ENCODE data around the gene HMG20A. TPM values are rescaled to one million over a fixed set of nuclear protein-coding genes. Genes with fewer than 3 reads are reported as not detected.
"Not testable (repeated sequence)": the region's sequence is repeated elsewhere in the genome, so short reads cannot be mapped to it uniquely, and the experiment has no call there.

HMG20A gene
- total RNA-seq, 1 experiment from 2014 or later: 60.2 TPM

GRCh38 chr15:77409259-77410156, 11.2 kb upstream of the HMG20A start:
- Mint-ChIP-seq H3K36me3 (ENCODE audit: insufficient read depth in 1 of 3, low read depth in 3 of 3) (peaks cover 7 to 14% (median 12%) of the 10 kb centered on the region in 3 experiments; a peak in 6 of 7 replicates), H3K27ac (peak overlapping the region; percentile 45 to 53 (median 51); a peak in 2 of 7 replicates), H3K9me3 (peaks cover 10% of the 10 kb centered on the region in 2 experiments), H3K27me3 (ENCODE audit: low read depth) (no peaks in the 10 kb centered on the region), H3K4me3 (no peak overlapping the region), H3K4me1 (peaks cover 22 to 35% of the 10 kb centered on the region in 2 experiments)
- Histone ChIP-seq H3T11ph (ENCODE audit: low read length) (no peak overlapping the region), H4K20me1 (ENCODE audit: control insufficient read depth, insufficient read depth, insufficient read length) (no peaks in the 10 kb centered on the region), H2AFZ (ENCODE audit: low read length) (no peak overlapping the region), H3K23me2 (ENCODE audit: insufficient read length, low read depth, low read length, poor library complexity, severe bottlenecking) (no peaks in the 10 kb centered on the region), H3K4ac (ENCODE audit: low read depth, low read length) (no peak overlapping the region), H4K8ac (replicated peaks; ENCODE audit: insufficient read length, low read depth, low read length) (no peak overlapping the region), H3K56ac (ENCODE audit: insufficient read length, low read depth, low read length) (no peak overlapping the region), H3K18ac (ENCODE audit: insufficient read length, low read depth, low read length) (no peak overlapping the region), H3K79me2 (ENCODE audit: insufficient read depth, low read length) (no peaks in the 10 kb centered on the region; the same call in 1 of the 2 replicates), H3K27me3 (ENCODE audit: insufficient read depth, low read length) (no peaks in the 10 kb centered on the region), H4K91ac (ENCODE audit: insufficient read length, low read depth, low read length) (no peak overlapping the region), H2BK20ac (ENCODE audit: low read depth, low read length, poor library complexity, severe bottlenecking) (no peak overlapping the region), H3K9me3 (ENCODE audit: control insufficient read depth, low read depth, low read length) (no peaks in the 10 kb centered on the region), H2BK5ac (ENCODE audit: insufficient read length, low read length) (no peak overlapping the region), H2BK12ac (ENCODE audit: insufficient read length, low read depth, low read length) (no peak overlapping the region), H3K9ac (ENCODE audit: extremely low read depth, insufficient read length, low read length) (no peak overlapping the region), H3K4me2 (ENCODE audit: insufficient read depth, insufficient read length, low read length) (no peak overlapping the region), H3K4me1 (ENCODE audit: insufficient read depth, low read length) (no peaks in the 10 kb centered on the region; the same call in 1 of the 2 replicates), H3K27ac (ENCODE audit: insufficient read length, low read depth, low read length) (no peak overlapping the region), H3K23ac (ENCODE audit: insufficient read length, low read depth, low read length) (no peak overlapping the region), H4K5ac (ENCODE audit: insufficient read length, low read depth, low read length) (no peak overlapping the region), H3K14ac (ENCODE audit: insufficient read depth, low read length) (no peak overlapping the region), H2AK5ac (ENCODE audit: insufficient read length, low read length) (no peak overlapping the region), H2BK15ac (ENCODE audit: low read depth, low read length) (no peak overlapping the region), H3K79me1 (ENCODE audit: insufficient read depth, low read depth, low read length, poor library complexity, severe bottlenecking) (peaks cover 3% of the 10 kb centered on the region), H2BK120ac (ENCODE audit: low read depth, low read length, poor library complexity, severe bottlenecking) (no peak overlapping the region)
- TF ChIP-seq CTCF (conservative IDR thresholded peaks at IDR 0.05): no peak
- DNase-seq: no peak
- no CpG with 5 or more reads among the region's 4 CpGs for WGBS (ENCODE audit: extremely low coverage, insufficient read length, low lambda C conversion rate)

- H3K4me2 ChIP-seq (ENCODE audit: insufficient read depth, insufficient read length, low read length); H2AFZ ChIP-seq (ENCODE audit: low read length); H4K91ac ChIP-seq (ENCODE audit: insufficient read length, low read depth, low read length); H3K4me1 ChIP-seq (ENCODE audit: insufficient read depth, low read length); H4K8ac ChIP-seq (replicated peaks; ENCODE audit: insufficient read length, low read depth, low read length); H2BK20ac ChIP-seq (ENCODE audit: low read depth, low read length, poor library complexity, severe bottlenecking); H3K4ac ChIP-seq (ENCODE audit: low read depth, low read length); H3K9me3 ChIP-seq (ENCODE audit: control insufficient read depth, low read depth, low read length); H4K20me1 ChIP-seq (ENCODE audit: control insufficient read depth, insufficient read depth, insufficient read length); H2BK120ac ChIP-seq (ENCODE audit: low read depth, low read length, poor library complexity, severe bottlenecking); DNase-seq; H4K5ac ChIP-seq (ENCODE audit: insufficient read length, low read depth, low read length); H3K27me3 Mint-ChIP-seq (ENCODE audit: low read depth); H2BK5ac ChIP-seq (ENCODE audit: insufficient read length, low read length); H3K14ac ChIP-seq (ENCODE audit: insufficient read depth, low read length); H3K27ac ChIP-seq (ENCODE audit: insufficient read length, low read depth, low read length); H3K4me3 Mint-ChIP-seq; H3K23ac ChIP-seq (ENCODE audit: insufficient read length, low read depth, low read length); H2AK5ac ChIP-seq (ENCODE audit: insufficient read length, low read length); H3T11ph ChIP-seq (ENCODE audit: low read length); H3K27me3 ChIP-seq (ENCODE audit: insufficient read depth, low read length); H2BK12ac ChIP-seq (ENCODE audit: insufficient read length, low read depth, low read length); H3K9ac ChIP-seq (ENCODE audit: extremely low read depth, insufficient read length, low read length); H3K56ac ChIP-seq (ENCODE audit: insufficient read length, low read depth, low read length); H3K23me2 ChIP-seq (ENCODE audit: insufficient read length, low read depth, low read length, poor library complexity, severe bottlenecking); H2BK15ac ChIP-seq (ENCODE audit: low read depth, low read length); H3K18ac ChIP-seq (ENCODE audit: insufficient read length, low read depth, low read length); H3K79me1 ChIP-seq (ENCODE audit: insufficient read depth, low read depth, low read length, poor library complexity, severe bottlenecking); H3K79me2 ChIP-seq (ENCODE audit: insufficient read depth, low read length): not testable (repeated sequence)
- Mint-ChIP-seq H3K9me3 (peaks cover 10% of the 10 kb centered on the region in 2 experiments), H3K4me1 (peaks cover 22 to 35% of the 10 kb centered on the region in 2 experiments), H3K27ac (peak overlapping the region in 1 of 3 experiments; percentile 45; a peak in 1 of 7 replicates), H3K36me3 (ENCODE audit: insufficient read depth in 1 of 3, low read depth in 3 of 3) (peaks cover 7 to 14% (median 12%) of the 10 kb centered on the region in 3 experiments; a peak in 6 of 7 replicates)
- WGBS (ENCODE audit: extremely low coverage, insufficient read length, low lambda C conversion rate): no CpG with 5 or more reads among the region's 7 CpGs
Measured at GRCh38 chr15:77410157-77410500, 10.6 kb upstream of the HMG20A start.

Data from H9 (cell line).